A673 (cell line): ENCODE results near the gene PNISR. TPM values are rescaled to one million over a fixed set of nuclear protein-coding genes. Genes with fewer than 3 reads are reported as not detected.

Source experiments
- Bru-seq: library from RNA; stranded (reverse); fragments of 400-500 nt; gene quantifications from one replicate; lab custom pipeline; 2021; lab: Mats Ljungman, UMichigan
- BruChase-seq, 2 experiments: library from RNA; stranded (reverse); fragments of 400-500 nt; gene quantifications; one replicate each; lab custom pipeline; 2021; lab: Mats Ljungman, UMichigan
- BruUV-seq: library from RNA; stranded (reverse); fragments of 400-500 nt; replicated peaks from 2 replicates; lab custom pipeline; 2021; lab: Mats Ljungman, UMichigan
- CTCF ChIA-PET: fragments of 300-600 bp; sonication (Branson Sonifier 250); formaldehyde crosslinking; loops from one replicate; lab custom pipeline; 2022; ENCODE audit warnings: antibody characterized with exemption; lab: Charles Lee
- POLR2A ChIA-PET: fragments of 300-600 bp; sonication (Branson Sonifier 250); formaldehyde crosslinking; loops from one replicate; lab custom pipeline; 2022; ENCODE audit warnings: antibody characterized with exemption; ENCODE audit not compliant: low non-redundant PET; lab: Charles Lee
- DNase-seq: peaks from one replicate; pipeline ENCODE4 v3.0.0-alpha.2; 2015; ENCODE audit warnings: low spot score
- H3K27ac ChIP-seq: fragments of 200-600 bp; sonication (generic); 2 replicates; pipeline ENCODE4 v1.5.1; 2016; ENCODE audit warnings: mixed run types, low read depth, mild to moderate bottlenecking, mixed read lengths, antibody characterized with exemption, low read length; ENCODE audit not compliant: poor library complexity, severe bottlenecking
- H3K27me3 ChIP-seq: fragments of 200-600 bp; sonication (generic); replicated peaks from 2 replicates; pipeline ENCODE4 v1.6.1; 2017; ENCODE audit warnings: mixed run types, low read depth, mild to moderate bottlenecking, mixed read lengths, antibody characterized with exemption, low read length; ENCODE audit not compliant: insufficient read depth, poor library complexity
- H3K36me3 ChIP-seq: fragments of 200-600 bp; sonication (generic); 2 replicates; pipeline ENCODE4 v1.6.1; 2016; ENCODE audit warnings: mixed run types, mild to moderate bottlenecking, mixed read lengths, antibody characterized with exemption, low read length; ENCODE audit not compliant: insufficient read depth, poor library complexity, severe bottlenecking
- H3K4me1 ChIP-seq: fragments of 200-600 bp; sonication (generic); 2 replicates; pipeline ENCODE4 v1.6.1; 2017; ENCODE audit warnings: mixed run types, mild to moderate bottlenecking, mixed read lengths, antibody characterized with exemption, low read length; ENCODE audit not compliant: insufficient read depth, poor library complexity, severe bottlenecking
- H3K4me3 ChIP-seq: fragments of 200-600 bp; sonication (generic); 2 replicates; pipeline ENCODE4 v1.5.1; 2016; ENCODE audit warnings: low read depth, mixed run types, mild to moderate bottlenecking, mixed read lengths, low read length; ENCODE audit not compliant: poor library complexity, severe bottlenecking
- H3K9me3 ChIP-seq: fragments of 200-600 bp; sonication (generic); 2 replicates; pipeline ENCODE4 v1.6.1; 2016; ENCODE audit warnings: mixed run types, low read depth, mild to moderate bottlenecking, mixed read lengths, antibody characterized with exemption, low read length; ENCODE audit not compliant: poor library complexity, severe bottlenecking
- CTCF ChIP-seq: fragments of 300-800, 200-600 bp; sonication (generic); conservative IDR thresholded peaks from 2 replicates; pipeline ENCODE4 v1.5.1; 2017; ENCODE audit warnings: low read depth, mild to moderate bottlenecking, antibody characterized with exemption, low read length, moderate library complexity, mixed read lengths
- EZH2 ChIP-seq: fragments of 200-600 bp; sonication (generic); IDR thresholded peaks from 2 replicates; pipeline ENCODE4 v1.6.1; 2017; ENCODE audit warnings: borderline replicate concordance, low read depth, mild to moderate bottlenecking, mixed read lengths, antibody characterized with exemption, low read length; ENCODE audit not compliant: poor library complexity, severe bottlenecking
- intact Hi-C: fragments of 100-400 bp; cut with micrococcal nuclease; formaldehyde crosslinking; loops from one replicate; pipeline ENCODE4 v1.10.0; 2022; ENCODE audit not compliant: unreplicated experiment
- long read RNA-seq: library from polyadenylated mRNA; stranded (forward); transcript quantifications from one replicate; pipeline ENCODE4 v2.0.0, GENCODE V29; 2022
- total RNA-seq: library from RNA; stranded (reverse); gene quantifications from 2 replicates; pipeline ENCODE4 v1.2.3, GENCODE V29; 2021

PNISR gene
- total RNA-seq, result 147 TPM in 2 replicates
- Bru-seq, nascent RNA, result percentile 98 among the genes with signal in this experiment
- BruChase-seq, experiment 1, labeled RNA remaining after a 2-hour chase, result percentile 99 among the genes with signal in this experiment
- percentile 98 among the genes with signal in this experiment for BruChase-seq, experiment 2, labeled RNA remaining after a 6-hour chase
- long read RNA-seq, full-length matches to known transcripts, result 31 of 160 reads
- long read RNA-seq, partial matches to known transcripts, result 20 of 160 reads
- long read RNA-seq, other reads (novel, unspliced or antisense), result 109 of 160 reads

DNA sequence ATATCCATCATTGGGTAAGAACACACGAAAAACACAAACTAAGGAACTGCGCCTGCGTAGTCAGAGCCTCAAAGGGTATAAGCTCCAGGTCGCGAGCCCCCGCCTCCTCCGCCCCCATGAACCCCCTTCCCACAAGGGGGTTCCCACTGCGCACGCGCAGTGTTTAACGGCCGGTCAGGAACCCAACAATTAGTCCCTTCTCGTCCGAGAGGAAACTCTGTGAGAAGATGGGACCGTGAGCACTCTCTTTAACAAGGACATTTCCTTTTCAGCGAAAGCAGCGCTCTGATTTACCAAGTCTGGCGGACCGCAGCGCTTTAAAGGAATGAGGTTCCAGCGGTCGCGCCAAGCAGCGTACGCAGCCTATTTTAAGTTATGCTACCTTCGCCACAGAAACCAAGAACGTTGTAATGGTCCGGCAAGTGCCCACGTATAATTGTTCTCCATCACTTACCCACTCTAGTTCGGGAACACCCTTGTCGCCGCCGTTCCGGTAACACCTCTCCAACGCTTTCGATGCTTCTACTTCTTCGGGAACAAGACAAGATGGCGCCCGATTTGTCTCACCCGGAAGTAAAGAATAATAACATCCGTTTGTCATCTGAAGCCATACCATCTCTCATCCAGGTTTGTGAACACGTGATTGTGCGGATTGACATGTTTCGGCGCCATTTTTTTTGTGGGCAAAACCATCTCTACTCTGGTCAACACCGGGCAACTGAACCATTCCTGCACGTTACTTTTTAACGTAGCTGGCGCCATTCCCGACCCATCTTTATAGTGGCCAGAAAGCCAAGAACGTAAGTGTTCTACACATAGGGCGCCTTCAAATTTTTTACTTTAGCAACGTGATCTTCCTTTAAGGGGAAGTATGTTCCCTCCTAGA is at the start of gene PNISR:
Gene PNISR (minus strand): TSS at position 548 of the 886 bp plus-strand sequence. CDS start 10,649 bp downstream, outside the sequence.
- no peaks in the 10 kb centered on the region for H3K9me3 ChIP-seq
- POLR2A ChIA-PET, result no interaction called here
- H3K27me3 ChIP-seq, result no peaks in the 10 kb centered on the region
- no TSS peak for BruUV-seq
- H3K27ac ChIP-seq, result peak within 1 kb of the TSS; percentile 98
- TF ChIP-seq EZH2 (no peak), CTCF (no peak)
- peak; percentile 98 for DNase-seq
- H3K4me3 ChIP-seq, result peak within 1 kb of the TSS; percentile 82
- H3K4me1 ChIP-seq, result peaks cover 50% of the 10 kb centered on the region
- intact Hi-C loops, result loop anchor here (10.0 kb wide), 1 partner anchor 90 kb away; no protein-coding TSS in a partner anchor
- CTCF ChIA-PET, result interaction anchor here (1.0 kb wide), 1 partner anchor 90 kb away, joined by 3 read pairs; no protein-coding TSS in a partner anchor
- no peaks in the 10 kb centered on the region for H3K36me3 ChIP-seq

DNA sequence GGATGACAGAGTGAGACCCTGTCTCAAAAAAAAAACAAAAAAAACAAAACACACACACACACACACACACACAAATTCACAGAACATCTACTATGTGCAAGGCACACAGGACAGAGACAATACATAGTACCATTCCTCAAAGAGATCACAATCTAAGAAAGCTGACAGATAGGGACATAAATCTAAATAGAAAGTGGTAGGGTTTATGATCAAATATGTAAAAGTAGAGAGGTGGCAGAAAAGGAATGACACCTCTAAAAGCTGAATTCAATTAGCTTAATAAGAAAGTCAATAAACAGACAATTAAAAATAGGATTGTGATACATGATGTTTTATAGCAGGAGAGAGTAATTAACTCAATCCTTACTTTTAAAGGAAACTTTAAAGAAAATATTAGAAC is 48.6 kb upstream of the PNISR start:
- DNase-seq, result no peak
- no peak for TF ChIP-seq CTCF
- no peak for TF ChIP-seq EZH2
- H3K27ac ChIP-seq, result no peak overlapping the region
- H3K9me3 ChIP-seq, result no peaks in the 10 kb centered on the region
- ChIA-PET CTCF (no interaction called here), POLR2A (no interaction called here)
- intact Hi-C loops, result no loop called here
- H3K4me1 ChIP-seq, result no peaks in the 10 kb centered on the region
- no peaks in the 10 kb centered on the region for H3K36me3 ChIP-seq
- no TSS peak for BruUV-seq
- no peak overlapping the region for H3K4me3 ChIP-seq
- no peaks in the 10 kb centered on the region for H3K27me3 ChIP-seq

DNA sequence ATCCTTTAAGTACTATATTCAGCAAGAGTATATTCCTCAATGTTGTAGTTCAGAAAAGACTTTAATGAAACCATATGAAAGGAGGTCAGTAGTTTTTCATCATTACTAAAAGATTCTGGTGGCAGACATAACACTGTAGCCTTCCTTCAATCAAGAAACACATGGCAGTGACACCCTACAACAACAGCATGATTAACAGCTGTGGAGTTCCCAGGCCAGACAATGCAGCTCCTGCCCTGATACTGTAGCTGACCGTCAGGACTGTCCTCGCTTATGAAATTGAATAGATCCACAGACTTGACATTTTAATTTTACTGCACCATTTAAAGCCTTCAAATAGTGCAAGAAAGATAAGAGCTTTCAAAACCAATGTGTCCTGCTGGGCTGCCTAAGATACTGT is 46.5 kb upstream of the PNISR start:
- CTCF ChIA-PET, result no interaction called here

More for the DNA sequence above, 46.5 kb upstream of the PNISR start:
- Histone ChIP-seq H3K4me1 (no peaks in the 10 kb centered on the region), H3K4me3 (no peak overlapping the region), H3K36me3 (no peaks in the 10 kb centered on the region), H3K9me3 (no peaks in the 10 kb centered on the region), H3K27ac (no peak overlapping the region), H3K27me3 (no peaks in the 10 kb centered on the region)
- POLR2A ChIA-PET, result no interaction called here
- TF ChIP-seq EZH2, result no peak
- no peak for TF ChIP-seq CTCF
- DNase-seq, result no peak
- intact Hi-C loops, result no loop called here
- no TSS peak for BruUV-seq
